T-helper 9 cell (primary cell): ENCODE results near the gene EFCAB9.

Experiments
- DNase-seq: peaks from one replicate; pipeline ENCODE4 v3.0.0-alpha.2; 2020

EFCAB9 gene

GRCh38 chr5:172245046-172245445 lies 51.1 kb downstream of the EFCAB9 start:
- no peak for DNase-seq

- no peak for DNase-seq
These were observed 51.7 kb downstream of the EFCAB9 start for GRCh38 chr5:172245703-172246125.

- DNase-seq = no peak
These were observed 54.7 kb downstream of the EFCAB9 start for GRCh38 chr5:172248637-172249036.

- DNase-seq = no peak
These were observed 57.4 kb downstream of the EFCAB9 start for GRCh38 chr5:172251419-172251818.

GRCh38 chr5:172252501-172252900 lies 58.5 kb downstream of the EFCAB9 start:
- DNase-seq = no peak
